Activated T-cell treated with anti-CD3 and anti-CD28 coated beads, Interleukin-2, amount 50 U/mL, for 1 hour (primary cell): Measurements from ENCODE around the gene UAP1L1.

Experiments
- DNase-seq: peaks from one replicate; pipeline ENCODE4 v3.0.0-alpha.2; 2020

The UAP1L1 gene

DNA sequence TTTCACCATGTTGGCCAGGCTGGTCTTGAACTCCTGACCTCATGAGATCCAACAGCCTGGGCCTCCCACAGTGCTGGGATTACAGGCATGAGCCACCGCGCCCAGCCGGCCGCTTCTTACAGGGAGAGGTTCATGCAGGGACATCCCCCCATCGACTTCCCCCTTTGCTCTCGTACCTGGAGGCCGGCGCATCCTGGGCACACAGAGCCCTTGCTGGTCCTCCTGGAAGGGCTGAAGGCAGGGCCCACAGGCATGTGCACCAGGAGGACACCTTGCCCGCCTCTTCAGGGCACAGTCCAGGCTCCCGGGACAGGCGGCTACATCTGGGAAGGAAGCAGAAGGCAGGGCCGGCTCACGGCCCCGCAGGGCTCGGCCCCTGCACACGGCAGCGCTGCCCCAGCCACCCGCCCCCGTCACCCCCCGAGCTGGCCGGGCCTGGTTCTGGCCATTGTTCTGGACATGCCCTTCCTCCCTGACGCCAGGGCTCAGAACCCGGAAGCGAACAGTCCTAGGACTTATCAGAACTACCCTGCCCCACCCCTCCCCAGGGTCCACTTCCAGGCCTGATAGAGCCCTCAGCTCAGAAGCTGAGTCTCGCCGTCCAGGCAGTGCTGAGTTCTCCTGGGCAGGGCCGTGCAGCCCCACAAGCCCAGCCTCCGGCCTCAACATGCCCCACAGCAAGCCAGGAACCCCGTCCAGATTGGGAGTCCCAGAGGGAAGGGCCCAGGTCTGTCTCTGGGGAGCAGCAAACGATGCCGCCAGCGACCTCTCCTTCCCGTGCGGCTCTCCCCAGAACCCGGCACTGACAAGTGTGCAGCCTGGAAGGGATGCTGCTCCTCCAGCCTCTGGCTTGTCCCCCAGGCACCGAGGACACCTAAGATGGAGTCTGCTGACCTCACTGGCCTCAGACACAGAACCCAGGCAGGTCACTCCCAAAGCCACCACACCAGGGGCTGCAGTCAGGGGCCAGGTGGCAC lies 34.3 kb upstream of the UAP1L1 start:
- no peak for DNase-seq

DNA sequence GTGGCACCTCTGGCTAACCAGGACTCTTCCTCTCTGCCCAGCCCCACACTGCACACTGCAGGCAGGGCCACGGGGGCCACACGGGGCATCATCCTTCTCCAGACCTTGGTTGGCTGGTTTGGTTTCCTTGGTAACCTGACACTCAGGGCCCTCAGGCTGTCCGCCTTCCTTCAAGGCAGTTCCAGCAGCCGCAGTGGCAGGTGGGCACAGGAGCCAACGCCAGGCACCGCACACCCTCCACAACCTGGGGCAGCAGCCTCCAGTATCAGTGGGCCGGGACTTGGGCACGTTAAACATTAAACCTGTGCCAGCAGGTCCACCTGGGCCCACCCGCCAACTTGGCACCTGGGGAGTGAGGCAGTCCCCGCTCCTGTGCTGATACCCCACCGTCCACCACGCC lies 33.3 kb upstream of the UAP1L1 start:
- no peak for DNase-seq

DNA sequence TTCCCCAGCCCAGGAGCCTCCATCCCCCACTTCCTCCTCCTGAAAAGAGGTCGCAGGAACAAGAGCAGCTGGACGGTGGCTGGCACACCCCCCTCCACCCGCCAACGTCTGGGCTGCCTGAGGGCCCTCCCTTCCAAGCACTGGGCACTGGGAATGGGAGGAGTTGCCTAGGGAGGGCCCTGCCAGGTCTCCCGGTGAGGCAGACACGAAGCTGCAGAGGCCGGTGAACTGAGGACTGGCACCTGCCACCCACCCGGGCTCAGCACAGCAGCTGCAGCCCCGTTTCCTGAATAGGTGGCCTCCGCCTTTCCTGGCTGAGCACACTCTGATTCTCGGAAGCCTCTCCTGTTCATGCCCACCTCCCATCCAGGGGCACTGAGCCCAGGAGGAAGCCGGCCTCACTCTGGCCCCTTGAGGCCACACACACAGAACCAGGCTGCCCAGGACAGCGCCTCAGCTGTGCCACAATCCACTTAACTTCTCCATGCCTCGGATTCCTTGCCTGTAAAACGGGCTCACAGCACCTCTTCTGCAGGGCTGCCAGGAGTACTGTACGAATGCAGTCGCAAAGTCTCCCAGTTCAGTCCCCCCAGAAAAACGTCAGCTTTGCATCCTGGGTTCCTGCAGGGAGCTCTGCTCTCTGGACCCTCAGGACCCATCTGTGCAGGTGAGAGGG lies 32.7 kb upstream of the UAP1L1 start:
- no peak for DNase-seq

DNA sequence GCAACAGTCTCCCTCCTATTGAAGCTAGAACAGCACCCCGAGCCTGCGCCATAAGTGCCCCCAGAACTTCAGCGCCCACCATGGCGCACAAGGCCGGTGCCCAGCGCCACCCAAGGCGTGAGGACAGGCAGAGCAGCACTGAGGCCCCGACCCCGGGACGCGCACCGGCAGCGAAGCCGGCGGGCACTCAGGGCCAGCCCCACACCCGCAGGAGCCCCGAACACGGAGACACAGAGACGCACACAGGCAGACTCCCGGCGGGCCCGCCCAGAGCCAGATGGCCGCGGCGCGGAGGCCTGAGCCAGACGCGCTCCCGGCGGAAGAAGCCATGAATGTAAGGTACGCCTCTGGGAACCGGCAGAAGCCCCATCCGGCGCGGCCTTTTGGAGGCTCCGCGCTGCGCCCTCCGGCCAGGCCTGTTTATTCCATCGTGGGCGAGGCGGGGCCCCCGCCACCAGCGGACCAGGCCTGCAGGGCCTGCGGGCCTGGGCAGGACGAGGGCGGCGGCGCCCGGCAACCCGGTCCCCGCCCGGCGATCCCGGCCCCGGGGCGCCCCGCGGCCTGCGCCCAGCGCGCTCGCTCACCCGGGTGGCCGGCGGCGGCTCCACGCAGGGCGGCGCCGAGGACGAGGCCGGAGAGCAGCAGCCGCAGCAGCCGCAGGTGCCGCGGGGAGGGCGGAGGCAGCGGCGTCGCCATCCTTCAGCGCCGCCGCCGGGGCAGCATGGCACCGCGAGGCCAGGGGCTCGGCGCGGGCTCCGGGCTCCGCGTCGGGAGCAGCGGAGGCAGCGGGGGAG lies 31.8 kb upstream of the UAP1L1 start:
- peak; percentile 37 for DNase-seq

DNA sequence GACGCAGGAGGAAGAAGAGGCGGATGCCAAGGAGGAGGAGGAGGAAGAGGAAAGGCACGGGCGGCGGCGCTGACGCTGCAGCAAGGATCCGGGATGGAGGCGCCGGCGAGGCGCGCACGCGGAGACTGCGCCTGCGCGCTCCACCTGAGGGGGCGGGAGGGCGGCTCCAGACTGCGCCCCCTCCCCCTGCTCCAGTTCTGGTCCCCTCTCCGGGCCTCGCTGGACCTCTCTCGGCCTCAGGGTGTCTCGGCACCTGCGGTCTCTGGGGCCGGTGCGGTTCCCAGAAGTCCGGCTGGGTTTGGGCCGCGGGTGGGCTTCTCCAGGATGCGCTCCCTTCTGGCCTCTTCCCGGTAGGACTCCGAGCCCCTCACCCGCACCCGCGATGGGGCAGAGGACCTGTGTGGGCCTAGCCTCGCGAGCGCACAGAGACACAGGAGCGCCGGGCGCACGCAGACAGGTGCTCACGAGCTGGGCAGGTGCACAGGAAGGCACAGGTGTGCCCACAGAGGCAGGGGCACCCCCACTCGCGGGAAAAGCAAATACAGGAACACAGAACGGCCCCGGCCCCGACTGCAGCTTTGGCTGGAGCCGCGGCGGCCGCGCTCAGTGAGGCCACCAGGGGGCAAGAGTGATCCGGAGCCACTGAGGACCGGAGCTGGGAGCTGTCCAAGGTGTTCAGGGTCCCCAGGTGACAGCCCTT lies 31.1 kb upstream of the UAP1L1 start, which contains the start of gene NPDC1:
NPDC1 (minus strand) TSS at position 90 of the 700 bp plus-strand sequence. CDS start 188 bp downstream, outside the sequence.
- DNase-seq, result peak; percentile 83

DNA sequence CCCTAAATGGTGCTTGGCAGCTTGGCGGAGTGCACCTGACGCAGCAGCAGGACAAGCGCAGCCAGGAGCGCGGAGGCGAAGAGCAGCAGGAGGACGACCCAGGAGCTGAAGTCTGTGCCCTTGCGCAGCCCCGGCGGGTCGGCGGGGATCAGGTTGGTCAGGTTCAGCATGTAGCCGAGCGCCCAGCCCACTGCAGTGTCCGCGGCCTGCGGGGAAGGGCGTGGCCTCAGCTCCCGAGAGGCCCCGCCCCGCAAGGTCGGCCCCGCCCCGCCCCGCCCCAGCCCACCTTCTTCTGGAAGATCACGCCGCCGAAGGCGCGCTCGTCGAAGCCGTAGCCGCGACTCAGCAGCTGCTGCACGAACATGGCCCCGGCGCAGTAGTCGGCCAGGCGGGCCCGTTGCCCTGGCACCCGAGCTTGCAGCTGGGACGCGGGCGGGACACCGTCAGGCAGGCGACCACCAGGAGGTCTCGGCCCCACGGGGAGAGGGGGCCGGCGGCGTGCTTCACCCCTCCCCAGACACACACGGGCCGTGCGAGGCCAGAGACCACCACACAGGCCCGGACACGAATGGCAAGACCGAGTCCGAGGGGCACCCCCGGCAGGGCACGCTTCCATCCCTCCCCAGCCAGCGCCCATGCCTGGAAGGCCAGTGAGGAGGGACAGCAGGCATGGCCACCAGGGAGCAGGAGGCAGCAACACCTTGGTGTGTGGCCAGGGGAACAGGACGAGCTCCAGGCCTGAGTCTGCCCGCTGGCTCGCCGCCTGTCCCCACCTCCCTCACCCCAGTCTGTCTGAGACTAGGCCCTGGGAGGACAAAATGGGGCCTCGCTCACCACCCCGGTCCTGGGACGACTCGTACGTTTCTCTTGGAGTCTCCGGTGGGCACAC lies 28.4 kb upstream of the UAP1L1 start:
- no peak for DNase-seq

DNA sequence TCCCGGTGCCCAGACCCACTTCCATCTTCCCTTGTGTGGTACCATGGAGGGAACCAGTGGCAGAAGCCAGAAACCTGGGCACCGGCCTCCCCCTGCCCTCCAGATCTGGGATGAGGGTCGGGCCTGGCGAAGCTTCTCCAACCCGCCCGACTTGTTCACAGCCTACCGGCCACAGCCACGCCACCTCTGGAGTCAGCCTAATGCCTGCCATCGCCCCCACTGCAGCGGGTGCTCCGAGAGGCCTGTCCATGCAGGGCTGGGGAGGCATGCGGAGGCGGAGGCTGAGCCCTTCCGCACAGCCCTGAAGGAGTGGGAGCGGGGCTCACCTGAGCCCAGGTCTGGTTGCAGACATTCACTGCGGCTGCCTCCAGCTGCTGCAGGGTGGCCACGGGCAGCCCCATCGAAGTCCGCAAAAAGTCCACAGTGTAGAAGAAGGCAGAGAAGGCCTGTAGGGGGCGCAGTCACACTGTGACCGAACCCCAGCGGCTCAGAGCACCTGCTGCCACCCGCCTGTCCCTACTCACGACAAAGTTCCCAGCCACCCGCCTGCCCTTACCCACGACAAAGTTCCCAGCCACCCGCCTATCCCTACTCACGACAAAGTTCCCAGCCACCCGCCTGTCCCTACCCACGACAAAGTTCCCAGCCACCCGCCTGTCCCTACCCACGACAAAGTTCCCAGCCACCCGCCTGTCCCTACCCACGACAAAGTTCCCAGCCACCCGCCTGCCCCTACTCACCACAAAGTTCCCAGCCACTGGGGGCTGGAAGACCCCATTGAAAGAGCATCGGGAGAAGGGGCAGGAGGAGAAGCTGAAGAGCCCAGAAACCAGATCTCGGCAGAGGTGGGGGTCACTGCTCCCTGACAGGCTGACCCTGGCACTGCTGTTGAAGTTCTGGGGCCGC lies 27.5 kb upstream of the UAP1L1 start:
- DNase-seq, result peak; percentile 57

DNA sequence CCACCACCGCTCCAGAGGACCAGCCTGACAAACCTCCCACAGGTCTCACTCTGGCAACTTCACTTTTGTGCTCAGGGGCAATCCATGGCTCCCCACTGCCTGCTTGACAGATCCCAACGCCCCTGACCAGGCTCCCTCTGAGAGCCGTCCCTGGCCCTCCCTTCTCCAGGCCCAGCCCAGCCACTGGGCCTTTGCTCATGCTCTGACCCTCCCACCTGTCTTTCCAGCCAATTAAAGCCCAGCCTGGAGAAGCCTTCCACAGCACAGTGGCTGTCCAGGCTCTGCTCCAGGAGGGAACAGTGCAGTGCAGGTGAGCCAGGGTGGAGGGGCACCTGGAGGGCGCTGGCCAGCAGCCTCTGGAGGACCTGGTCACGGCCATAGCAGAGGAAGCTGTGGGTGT lies 26.7 kb upstream of the UAP1L1 start:
- DNase-seq, result no peak

DNA sequence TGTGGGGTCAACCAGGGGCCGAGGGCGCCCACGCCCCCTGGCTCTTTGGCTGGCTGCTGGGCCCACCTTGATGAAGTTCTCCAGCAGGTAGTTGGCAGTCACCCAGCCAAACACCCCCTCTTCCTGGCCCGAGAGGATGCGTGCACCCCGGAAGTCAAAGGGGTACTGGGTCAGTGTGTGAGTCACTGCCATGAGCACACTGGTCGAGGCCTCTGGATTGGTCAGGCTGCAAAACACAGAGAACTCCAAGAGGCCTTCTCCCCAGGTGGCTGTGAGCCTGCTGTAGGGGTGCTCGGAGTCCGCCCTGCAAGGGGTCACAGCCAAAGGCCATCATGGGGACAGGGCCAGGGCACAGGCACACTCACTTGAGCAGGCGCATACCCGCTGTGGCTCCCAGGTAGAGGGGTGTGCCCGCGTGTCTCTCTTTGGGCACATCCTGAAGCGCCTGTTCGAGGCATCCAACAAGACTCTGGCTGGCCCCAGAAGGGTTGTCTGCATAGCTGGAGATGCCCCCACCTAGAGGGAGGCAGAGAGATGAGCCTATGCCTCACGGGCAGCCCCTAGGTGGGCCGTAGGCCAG lies 26.1 kb upstream of the UAP1L1 start:
- no peak for DNase-seq

DNA sequence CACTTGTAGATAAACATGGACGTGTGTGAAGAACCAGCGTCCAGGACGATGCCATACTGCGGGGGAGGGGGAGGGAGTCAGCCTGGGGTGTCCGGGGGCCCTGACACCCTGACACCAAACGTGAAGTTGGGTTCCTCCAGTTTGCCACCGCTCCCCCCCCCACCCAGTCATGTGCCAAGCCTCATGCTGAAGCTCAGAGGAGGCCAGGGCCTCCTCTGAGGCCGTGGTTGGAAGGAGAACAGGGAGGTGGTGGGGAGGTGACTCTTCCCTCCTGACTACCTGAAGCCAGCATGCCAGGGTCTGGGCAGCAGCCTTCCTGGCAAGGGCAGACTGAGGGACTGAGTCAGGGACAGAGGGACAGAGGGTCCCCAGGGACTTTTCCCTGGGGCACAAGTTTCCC lies 25.0 kb upstream of the UAP1L1 start:
- no peak for DNase-seq

DNA sequence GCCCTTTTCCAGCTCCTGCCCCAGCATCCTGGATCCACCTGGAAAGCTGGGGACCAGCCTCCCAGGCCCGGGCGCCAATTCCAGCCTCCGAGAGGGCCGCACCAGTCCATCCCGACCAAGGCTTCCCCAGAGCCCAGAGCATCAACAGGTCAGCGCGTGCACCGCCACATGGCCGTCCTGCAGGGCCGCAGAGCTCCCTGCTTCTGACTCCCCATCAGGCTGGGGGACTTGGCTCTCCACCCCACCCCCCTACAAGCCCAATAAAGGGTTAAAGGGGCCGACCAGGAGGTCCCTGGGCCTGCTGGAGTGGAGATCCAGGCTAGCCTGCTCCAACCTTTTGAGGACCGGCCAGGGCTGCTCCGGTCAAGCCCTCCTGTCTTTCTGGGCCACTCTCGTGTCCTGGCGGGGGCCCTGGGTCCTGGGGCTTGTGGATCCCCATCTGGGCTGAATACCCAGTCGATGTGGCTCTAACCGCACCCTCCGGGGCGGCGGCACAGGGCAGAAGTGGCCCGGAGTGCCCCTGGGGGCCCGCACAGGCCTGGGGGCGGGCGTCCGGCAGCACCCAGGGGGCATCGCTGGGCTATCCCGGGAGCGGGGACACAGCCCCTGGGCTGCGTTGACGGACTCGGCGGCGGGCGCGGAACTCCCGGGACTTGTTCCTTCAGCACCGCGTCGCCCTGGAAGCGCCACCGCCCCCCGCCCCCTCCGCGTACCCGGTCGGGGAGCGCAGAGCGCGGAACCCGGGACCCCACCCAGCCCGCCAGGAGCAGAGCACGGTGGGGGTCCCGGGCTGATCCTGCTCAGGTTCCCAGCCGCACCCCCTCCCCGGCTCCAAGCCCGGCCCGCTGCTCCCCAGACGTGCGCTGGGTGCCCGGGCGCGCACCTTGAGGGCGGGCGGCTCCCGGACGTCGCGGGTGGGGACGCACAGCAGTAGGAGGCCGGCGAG lies 24.0 kb upstream of the UAP1L1 start:
- no peak for DNase-seq

DNA sequence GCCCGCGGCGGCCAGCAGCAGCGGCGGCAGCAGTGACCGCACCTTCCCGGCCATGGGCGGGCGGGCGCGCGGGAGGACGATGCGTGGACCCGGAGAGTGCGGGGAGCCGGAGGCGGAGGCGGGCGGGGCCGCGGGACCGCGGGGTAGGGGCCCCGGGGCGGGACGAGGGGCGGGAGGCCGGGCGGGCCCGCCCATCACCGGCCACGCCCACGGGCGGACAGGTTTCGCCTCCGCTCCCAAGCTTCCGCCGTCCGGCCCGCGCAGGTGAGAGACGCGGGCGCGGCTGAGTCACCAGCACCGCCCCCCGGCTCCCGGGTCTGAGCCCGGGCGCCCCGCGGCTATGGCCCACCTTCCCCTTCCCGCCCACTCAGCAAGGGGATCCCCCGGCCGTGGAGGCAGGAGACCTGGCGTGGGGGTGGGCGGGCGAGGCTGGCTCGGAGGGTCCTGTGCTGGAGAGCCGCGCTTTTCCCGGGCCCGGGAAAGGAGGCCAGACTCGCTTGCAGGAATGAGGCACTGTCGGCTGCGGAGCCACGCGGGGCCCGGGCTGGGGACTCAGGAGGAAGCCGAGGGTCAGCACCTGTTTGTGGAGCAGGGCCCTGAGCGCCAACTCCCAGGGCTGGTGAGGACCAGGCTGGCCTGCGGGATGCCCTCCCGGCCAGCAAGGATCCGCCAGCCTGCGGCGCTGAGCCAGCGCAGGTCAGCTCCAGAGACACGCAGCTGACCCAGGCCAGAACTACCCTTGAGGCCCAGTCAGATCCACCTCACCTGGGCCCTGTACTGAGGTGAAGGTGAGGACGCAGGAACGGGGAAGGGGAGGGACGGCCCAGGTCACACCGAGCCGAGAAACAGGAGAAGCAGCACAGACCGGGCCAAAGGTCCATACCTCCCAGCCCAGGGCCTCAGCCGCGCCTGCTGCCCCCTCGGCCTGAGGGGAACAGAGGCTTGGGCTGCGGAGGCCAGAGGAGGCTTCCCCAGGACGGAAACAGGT lies 23.1 kb upstream of the UAP1L1 start, which contains the start of gene ENTPD2:
ENTPD2 (minus strand) TSS at position 118 of the 988 bp plus-strand sequence; CDS start at position 54, 64 bp downstream.
- DNase-seq, result peak; percentile 62

DNA sequence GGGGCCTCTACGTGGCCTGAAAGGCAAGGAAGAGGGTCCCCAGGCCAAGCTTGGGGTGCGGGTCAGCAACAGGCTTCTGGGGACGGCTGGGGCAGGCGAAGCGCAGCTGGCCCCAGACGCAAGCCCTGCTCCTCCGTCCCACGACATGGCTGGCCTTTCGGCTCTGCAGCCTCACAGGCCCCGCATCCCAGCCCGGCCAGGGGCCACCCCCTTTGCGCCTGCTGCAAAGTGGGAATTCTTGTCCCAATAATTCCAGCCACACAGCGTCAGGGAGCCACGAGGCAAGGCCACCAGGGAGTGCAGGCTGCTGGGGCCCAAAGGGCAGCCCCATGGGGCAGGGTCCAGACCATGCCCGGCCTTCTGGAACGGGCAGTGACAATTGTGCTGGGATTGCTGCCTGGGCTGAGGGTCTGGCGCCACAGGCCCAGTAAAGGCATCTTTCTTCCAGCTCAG lies 22.4 kb upstream of the UAP1L1 start:
- DNase-seq, result no peak

DNA sequence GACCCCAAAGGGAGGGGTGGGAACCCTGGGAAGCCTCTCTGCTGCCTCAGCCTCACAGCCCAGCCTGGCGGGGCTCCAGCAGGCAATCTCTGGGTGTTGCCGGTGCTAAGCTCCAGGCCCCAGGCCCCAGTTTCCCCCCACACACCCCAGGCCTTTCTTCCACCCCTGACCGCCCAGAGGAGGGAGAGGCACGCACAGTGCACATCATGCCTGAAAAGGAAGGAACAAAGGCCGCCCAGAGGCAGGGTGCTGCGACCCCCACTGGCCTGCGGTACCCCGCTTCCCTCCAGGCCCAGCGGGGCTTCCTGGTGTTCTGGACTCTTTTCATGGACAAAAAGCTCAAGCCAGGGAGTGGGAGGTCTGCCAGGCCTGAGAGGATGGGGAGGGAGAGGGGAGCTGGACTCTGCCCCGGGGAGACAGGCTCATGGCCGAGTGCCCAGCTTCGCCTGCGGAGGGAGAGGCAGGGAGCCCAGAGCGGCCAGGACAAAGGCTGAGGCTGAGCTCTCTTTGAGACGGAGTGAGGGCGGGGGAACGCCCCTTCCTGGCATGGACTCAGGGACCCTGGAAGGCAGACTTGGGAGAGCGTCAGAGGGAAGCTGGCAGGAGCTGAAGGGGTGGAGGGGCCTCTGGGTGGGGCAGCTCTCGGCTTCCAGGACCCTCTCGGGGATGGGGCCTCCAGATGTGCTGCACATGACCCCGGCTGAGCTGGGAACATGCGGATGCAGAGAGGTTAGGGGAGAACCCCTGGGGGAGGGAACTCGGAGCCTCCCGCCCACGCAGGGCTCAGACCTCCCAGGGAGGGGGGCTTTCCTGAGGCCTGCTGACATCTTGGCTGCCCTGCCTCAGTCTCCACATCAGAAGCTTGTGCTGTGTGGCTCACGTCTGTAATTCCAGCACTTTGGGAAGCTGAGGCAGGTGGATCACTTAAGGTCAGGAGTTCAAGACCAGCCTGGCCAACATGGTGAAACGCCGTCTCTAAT lies 21.6 kb upstream of the UAP1L1 start:
- no peak for DNase-seq

DNA sequence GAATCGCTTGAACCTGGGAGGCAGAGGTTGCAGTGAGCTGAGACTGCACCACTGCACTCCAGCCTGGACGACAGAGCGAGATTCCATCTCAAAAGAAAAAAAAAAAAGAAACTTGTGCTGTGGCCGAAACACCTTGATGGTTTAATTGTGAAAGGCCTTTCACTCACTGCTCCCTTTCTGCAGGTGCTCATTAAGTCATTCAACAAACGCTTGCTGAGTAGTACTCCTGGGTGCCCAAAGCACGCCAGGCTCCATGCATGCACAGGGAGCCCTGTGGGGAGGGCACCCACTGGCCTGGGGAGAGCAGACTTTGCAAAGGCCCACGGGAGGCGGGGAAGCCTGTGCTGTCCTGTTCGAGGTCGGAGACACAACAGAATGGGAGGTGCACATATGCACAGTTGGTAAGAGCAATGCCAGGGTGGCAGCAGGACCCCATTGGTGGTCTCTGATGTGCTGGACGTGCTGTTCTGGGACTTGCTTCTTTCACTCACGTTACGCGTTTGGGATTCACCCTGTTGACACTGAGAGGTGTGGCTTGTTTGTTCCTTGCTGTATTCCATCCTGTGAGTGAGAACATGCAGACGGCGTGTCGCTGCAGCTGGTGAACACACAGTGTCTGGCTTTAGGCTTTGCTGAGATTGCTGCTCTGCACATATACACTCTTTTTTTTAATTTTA lies 20.4 kb upstream of the UAP1L1 start:
- DNase-seq, result no peak
